Neural crest cell (in vitro differentiated cells): ENCODE data around the gene HNRNPR. TPM values are rescaled to one million over a fixed set of nuclear protein-coding genes. Genes with fewer than 3 reads are reported as not detected.
"Not testable (repeated sequence)": the region's sequence is repeated elsewhere in the genome, so short reads cannot be mapped to it uniquely, and the experiment has no call there.

Source experiments
- DNase-seq: peaks from one replicate; pipeline ENCODE4 v3.0.0; 2021; ENCODE audit warnings: low read depth, mixed read lengths, low spot score
- H3K27ac Mint-ChIP-seq: one replicate; pipeline ENCODE4 v1.8.0; 2021; ENCODE audit warnings: mild to moderate bottlenecking, mixed read lengths; ENCODE audit not compliant: unreplicated experiment
- H3K27me3 Mint-ChIP-seq: 2 replicates; pipeline ENCODE4 v1.8.0; 2021; ENCODE audit warnings: low read depth, mild to moderate bottlenecking, mixed read lengths
- H3K36me3 Mint-ChIP-seq: 2 replicates; pipeline ENCODE4 v1.8.0; 2021; ENCODE audit warnings: low read depth, mild to moderate bottlenecking, mixed read lengths
- H3K4me1 Mint-ChIP-seq: 2 replicates; pipeline ENCODE4 v1.8.0; 2021; ENCODE audit warnings: mixed read lengths
- H3K4me3 Mint-ChIP-seq: one replicate; pipeline ENCODE4 v1.8.0; 2021; ENCODE audit warnings: mild to moderate bottlenecking, mixed read lengths
- H3K9me3 Mint-ChIP-seq: 2 replicates; pipeline ENCODE4 v1.8.0; 2021; ENCODE audit warnings: mixed read lengths
- total RNA-seq: library from RNA; stranded (reverse); gene quantifications from 2 replicates; pipeline ENCODE4 v1.2.1, GENCODE V29; 2021
- TF ChIP-seq, protein P1 (sequence below): fragments of 200-600 bp; sonication (generic); conservative IDR thresholded peaks from 2 replicates; pipeline ENCODE4 v1.5.0; 2021; ENCODE audit warnings: antibody characterized with exemption, mild to moderate bottlenecking

Gene HNRNPR
- total RNA-seq, 1 donor from 2014 or later: 293 TPM

DNA sequence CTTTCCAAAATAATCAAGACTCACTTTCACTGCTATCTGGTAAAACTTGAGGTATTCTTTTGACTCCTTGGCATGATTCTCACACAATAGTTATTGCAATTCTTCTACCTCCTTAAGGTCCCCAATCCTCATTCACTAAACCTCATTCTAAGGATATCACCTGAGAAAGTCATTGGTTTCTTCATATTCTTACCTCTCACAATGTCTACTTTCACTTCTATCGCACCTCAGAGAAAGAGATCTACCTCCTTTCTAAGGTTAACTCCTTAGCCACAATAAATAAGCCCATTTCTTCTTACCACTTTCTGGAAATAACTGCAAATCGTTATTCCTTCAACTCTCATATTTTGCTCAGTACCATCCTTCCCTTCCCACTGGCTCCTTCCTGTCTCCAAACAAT is 18.7 kb downstream of the HNRNPR start:
- Mint-ChIP-seq H3K36me3 (peaks cover 34% of the 10 kb centered on the region), H3K4me1 (peaks cover 3% of the 10 kb centered on the region), H3K4me3 (no peak overlapping the region), H3K27me3 (no peaks in the 10 kb centered on the region), H3K9me3 (no peaks in the 10 kb centered on the region), H3K27ac (no peak overlapping the region)
- TF ChIP-seq, protein P1, sequence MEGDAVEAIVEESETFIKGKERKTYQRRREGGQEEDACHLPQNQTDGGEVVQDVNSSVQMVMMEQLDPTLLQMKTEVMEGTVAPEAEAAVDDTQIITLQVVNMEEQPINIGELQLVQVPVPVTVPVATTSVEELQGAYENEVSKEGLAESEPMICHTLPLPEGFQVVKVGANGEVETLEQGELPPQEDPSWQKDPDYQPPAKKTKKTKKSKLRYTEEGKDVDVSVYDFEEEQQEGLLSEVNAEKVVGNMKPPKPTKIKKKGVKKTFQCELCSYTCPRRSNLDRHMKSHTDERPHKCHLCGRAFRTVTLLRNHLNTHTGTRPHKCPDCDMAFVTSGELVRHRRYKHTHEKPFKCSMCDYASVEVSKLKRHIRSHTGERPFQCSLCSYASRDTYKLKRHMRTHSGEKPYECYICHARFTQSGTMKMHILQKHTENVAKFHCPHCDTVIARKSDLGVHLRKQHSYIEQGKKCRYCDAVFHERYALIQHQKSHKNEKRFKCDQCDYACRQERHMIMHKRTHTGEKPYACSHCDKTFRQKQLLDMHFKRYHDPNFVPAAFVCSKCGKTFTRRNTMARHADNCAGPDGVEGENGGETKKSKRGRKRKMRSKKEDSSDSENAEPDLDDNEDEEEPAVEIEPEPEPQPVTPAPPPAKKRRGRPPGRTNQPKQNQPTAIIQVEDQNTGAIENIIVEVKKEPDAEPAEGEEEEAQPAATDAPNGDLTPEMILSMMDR: no peak
- no peak for DNase-seq

DNA sequence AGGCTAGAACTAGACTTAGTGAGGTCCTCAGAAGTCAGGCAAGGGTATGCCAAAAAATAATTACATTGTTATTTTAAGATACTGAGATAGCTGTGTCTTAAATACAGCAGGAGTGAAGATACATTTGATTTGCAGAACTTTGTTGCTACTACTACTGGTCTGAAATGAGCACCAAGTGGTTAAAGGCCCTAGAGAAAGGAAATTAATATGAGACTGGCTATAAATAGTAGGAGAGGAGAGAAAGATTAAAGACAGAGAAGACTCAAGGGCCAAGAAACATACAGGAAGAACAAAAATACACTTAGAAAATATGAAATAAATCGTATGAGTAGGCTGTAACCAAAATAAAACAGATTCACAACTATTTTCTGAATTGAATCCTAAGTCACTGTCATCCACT is 21.3 kb downstream of the HNRNPR start:
- Mint-ChIP-seq H3K9me3 (no peaks in the 10 kb centered on the region), H3K27me3 (no peaks in the 10 kb centered on the region), H3K4me1 (peaks cover 3% of the 10 kb centered on the region), H3K27ac (no peak overlapping the region), H3K36me3 (peaks cover 34% of the 10 kb centered on the region), H3K4me3 (no peak overlapping the region)
- DNase-seq: no peak
- TF ChIP-seq, protein P1: no peak

DNA sequence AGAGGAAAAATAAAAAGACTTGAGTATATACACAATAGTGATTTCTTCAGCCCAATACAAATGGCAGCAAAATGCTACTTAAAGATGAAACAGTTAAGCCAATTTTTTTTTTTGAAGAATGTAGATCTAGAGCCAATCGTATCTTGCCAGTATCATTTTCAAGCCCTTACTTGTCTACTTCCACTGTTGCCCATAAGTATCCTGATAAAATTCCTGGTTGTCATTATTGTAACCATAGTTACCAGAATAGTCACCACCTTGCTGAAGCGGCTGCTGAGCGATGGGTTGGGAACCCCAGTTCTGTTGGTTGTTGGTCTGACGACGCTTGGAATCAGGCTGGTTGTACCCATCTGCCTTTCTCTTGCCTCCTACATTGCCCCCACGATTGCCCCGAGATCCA is 33.8 kb downstream of the HNRNPR start:
- peaks cover 20% of the 10 kb centered on the region for H3K36me3 Mint-ChIP-seq
- not testable (repeated sequence) for H3K4me1 Mint-ChIP-seq, DNase-seq, H3K27ac Mint-ChIP-seq, H3K4me3 Mint-ChIP-seq, H3K9me3 Mint-ChIP-seq, H3K27me3 Mint-ChIP-seq

DNA sequence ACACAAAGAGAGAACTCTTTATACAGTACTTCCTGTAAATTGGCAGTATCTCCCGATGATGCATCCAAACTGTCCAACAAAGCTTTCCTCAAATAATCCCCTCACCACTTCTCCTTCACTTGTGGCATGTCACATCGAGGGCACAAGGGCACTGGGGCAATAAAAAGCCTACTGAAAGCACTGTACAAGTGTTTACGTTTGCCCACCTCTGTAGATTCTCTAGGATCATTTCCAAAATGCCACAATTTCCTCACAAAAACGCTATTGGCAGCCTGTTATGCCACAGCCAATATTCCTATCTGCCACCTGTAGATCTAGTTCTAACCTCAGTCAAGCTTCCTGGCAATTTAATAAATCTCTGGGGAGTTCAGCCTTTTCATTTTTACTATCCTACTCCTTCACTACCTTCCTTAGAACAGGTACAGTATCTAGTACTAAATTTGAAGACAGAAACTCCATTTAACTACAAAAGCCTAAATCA is 39.9 kb downstream of the HNRNPR start:
- no peaks in the 10 kb centered on the region for H3K9me3 Mint-ChIP-seq
- H3K4me1 Mint-ChIP-seq: no peaks in the 10 kb centered on the region
- H3K36me3 Mint-ChIP-seq: peaks cover 17% of the 10 kb centered on the region
- no peak overlapping the region for H3K4me3 Mint-ChIP-seq
- no peak for DNase-seq
- H3K27me3 Mint-ChIP-seq: no peaks in the 10 kb centered on the region
- H3K27ac Mint-ChIP-seq: no peak overlapping the region
- TF ChIP-seq, protein P1: no peak

DNA sequence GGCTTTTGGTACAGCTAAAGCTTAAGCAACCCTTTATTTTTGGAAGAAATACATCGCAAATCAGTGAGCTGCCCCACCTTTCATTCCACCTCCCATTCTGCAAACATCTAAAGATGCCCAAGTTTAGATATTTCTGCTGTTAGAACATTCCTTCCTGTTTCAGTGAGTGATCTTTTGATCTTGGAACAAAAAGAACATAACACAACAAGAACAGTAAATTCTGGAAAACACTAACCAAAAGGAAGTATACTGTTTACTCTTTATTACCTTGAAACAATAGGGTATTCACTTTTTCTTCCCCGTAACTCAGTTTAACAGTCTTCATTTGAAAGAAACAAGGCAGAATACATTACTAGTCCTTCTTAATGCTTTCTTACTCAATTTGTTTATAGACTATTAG is 40.6 kb downstream of the HNRNPR start:
- DNase-seq: no peak
- TF ChIP-seq, protein P1: no peak
- H3K9me3 Mint-ChIP-seq: no peaks in the 10 kb centered on the region
- H3K4me1 Mint-ChIP-seq: no peaks in the 10 kb centered on the region
- no peaks in the 10 kb centered on the region for H3K27me3 Mint-ChIP-seq
- no peak overlapping the region for H3K4me3 Mint-ChIP-seq
- peaks cover 17% of the 10 kb centered on the region for H3K36me3 Mint-ChIP-seq
- no peak overlapping the region for H3K27ac Mint-ChIP-seq

DNA sequence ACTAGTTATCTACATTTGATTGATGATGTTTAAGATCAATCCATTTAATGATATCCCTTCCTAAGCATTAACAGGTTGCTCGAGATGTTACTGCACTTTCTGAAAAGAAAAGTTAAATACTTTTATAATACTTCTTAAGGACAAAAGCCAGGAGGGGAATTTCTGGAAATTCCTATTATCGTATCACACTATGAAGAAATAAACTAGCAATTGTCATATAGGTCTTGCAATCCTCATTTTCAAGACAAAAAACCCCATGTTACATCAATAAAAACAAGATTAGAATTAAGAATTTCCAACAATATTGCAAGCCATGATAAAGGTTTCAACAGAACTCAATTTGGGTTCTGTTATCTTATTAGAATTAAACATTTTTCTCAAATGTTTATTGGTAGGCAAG is 47.2 kb downstream of the HNRNPR start:
- Mint-ChIP-seq H3K4me1 (no peaks in the 10 kb centered on the region), H3K27me3 (no peaks in the 10 kb centered on the region), H3K4me3 (no peak overlapping the region), H3K9me3 (no peaks in the 10 kb centered on the region), H3K27ac (no peak overlapping the region), H3K36me3 (peaks cover 10% of the 10 kb centered on the region)
- no peak for DNase-seq
- TF ChIP-seq, protein P1: no peak
